ENCODE measurements around the gene TMEM272. TPM values are rescaled to one million over a fixed set of nuclear protein-coding genes. Genes with fewer than 3 reads are reported as not detected.

TMEM272 gene
- total and polyA plus RNA-seq, 9 of the 15 experiments (the other 6 are each of a cell fraction or from before 2014, with no cell fraction given): 0.04 to 0.16 (median 0.06) TPM; not detected in 2

DNA sequence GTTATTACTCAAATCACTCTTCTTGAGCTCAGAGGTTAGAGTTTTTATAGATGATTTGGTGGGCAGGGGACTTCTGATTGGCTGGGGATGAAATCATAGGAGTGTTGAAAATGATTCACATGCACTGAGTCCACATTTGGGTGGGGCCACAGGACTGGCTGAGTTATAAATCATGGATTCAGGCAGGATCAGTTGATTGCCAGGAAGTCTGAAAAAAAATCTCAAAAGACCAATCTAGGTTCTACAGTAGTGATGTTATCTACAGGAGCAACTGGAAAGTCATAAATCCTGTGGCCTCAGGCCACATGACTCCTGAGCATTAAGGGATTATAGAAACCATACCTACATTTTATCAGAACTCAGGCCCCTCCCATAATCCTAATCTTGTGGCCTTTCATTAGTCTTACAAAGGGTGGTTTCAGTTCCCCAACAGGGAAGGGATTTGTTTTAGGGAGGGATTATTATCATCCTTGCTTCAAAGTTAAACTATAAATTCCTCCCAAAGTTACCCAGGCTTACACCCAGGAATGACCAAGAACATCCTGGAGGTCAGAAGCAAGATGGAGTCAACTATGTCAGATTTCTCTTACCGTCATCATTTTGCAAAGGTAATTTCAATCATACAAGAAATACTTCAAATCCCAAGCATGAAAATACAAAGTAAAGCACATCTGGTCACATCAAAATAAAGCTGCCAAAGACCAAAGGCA lies 11.2 kb upstream of the TMEM272 start:
- FAIRE-seq: no peak
- Histone ChIP-seq H3K4me2 (ENCODE audit: insufficient read depth, low read length) (no peak overlapping the region), H3K4me3 (no peak overlapping the region), H3K4me1 (replicated peaks in 1 of 2; ENCODE audit: control insufficient read depth in 2 of 2, insufficient read depth in 2 of 2, low read length in 2 of 2) (no peaks in the 10 kb centered on the region), H3K27ac (ENCODE audit: extremely low read depth, low read depth, low read length) (no peak overlapping the region), H4K20me1 (replicated peaks; ENCODE audit: control insufficient read depth, insufficient read depth, low read length) (no peaks in the 10 kb centered on the region), H2AFZ (ENCODE audit: low read depth, low read length) (no peak overlapping the region), H3K36me3 (ENCODE audit: control insufficient read depth, insufficient read depth, low read length) (no peaks in the 10 kb centered on the region), H3K79me2 (ENCODE audit: control insufficient read depth, insufficient read depth, low read length) (no peaks in the 10 kb centered on the region), H3K27me3 (ENCODE audit: control insufficient read depth in 2 of 2, insufficient read depth in 2 of 2, low read length in 2 of 2) (no peaks in the 10 kb centered on the region), H3K9me3 (replicated peaks; ENCODE audit: control insufficient read depth, insufficient read depth, low read depth, low read length) (no peaks in the 10 kb centered on the region), H3K9me1 (ENCODE audit: control insufficient read depth, insufficient read depth, low read length) (no peaks in the 10 kb centered on the region), H3K9ac (ENCODE audit: insufficient read depth in 1 of 2, low read depth in 2 of 2, low read length in 2 of 2) (no peak overlapping the region)
- ATAC-seq: no peak
- CTCF ChIA-PET (ENCODE audit: low intra/inter-chr PET ratio): no interaction called here
- no TSS peak for BruUV-seq (replicated peaks)
- intact Hi-C loops (cut with micrococcal nuclease): no loop called here
- POLR2A ChIA-PET: no interaction called here
- 54% methylated on average over 1 of the region's 1 CpG for WGBS (ENCODE audit: insufficient coverage, low coverage, missing lambda C conversion rate)
- in situ Hi-C loops (cut with MboI): no loop called here
- DNase-seq (ENCODE audit: extremely low read depth in 1 of 4, low spot score in 3 of 4): peak in 1 of 4 experiments; percentile 3
- TF ChIP-seq SOX6 (IDR thresholded peaks at IDR 0.05) (0 out of 2 replicates have a peak, but pooled peaks have one; percentile 30), PML (IDR thresholded peaks at IDR 0.05; ENCODE audit: low read length) (no peak), ZNF644 (tag; IDR thresholded peaks at IDR 0.05; ENCODE audit: low read depth) (peak; percentile 67; the same call in 1 of the 2 replicates), EP400 (IDR thresholded peaks at IDR 0.05) (no peak), ZNF79 (CRISPR knock-in tag; IDR thresholded peaks at IDR 0.05; ENCODE audit: low read depth) (no peak), FOSL1 (tag; conservative IDR thresholded peaks at IDR 0.05) (0 out of 2 replicates have a peak, but pooled peaks have one; percentile 37), ZNF175 (CRISPR knock-in tag; IDR thresholded peaks at IDR 0.05; ENCODE audit: low read depth) (peak; percentile 56; the same call in 1 of the 2 replicates), TFAM (CRISPR knock-in tag; conservative IDR thresholded peaks at IDR 0.05) (no peak), CCNT2 (IDR thresholded peaks at IDR 0.05; ENCODE audit: borderline replicate concordance, extremely low read depth, insufficient read length, low read depth, low read length) (peak; percentile 46), ATF7 (IDR thresholded peaks at IDR 0.05) (peak; percentile 26; the same call in 1 of the 2 replicates), ZEB2 (IDR thresholded peaks at IDR 0.05) (no peak), ZSCAN32 (CRISPR knock-in tag; IDR thresholded peaks at IDR 0.05) (no peak), SMARCA4 (IDR thresholded peaks at IDR 0.05) (no peak)
- TF ChIP-seq, protein P1, sequence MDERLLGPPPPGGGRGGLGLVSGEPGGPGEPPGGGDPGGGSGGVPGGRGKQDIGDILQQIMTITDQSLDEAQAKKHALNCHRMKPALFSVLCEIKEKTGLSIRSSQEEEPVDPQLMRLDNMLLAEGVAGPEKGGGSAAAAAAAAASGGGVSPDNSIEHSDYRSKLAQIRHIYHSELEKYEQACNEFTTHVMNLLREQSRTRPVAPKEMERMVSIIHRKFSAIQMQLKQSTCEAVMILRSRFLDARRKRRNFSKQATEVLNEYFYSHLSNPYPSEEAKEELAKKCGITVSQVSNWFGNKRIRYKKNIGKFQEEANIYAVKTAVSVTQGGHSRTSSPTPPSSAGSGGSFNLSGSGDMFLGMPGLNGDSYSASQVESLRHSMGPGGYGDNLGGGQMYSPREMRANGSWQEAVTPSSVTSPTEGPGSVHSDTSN (CRISPR knock-in tag; IDR thresholded peaks at IDR 0.05; ENCODE audit: low read depth): no peak
- TF ChIP-seq, protein P1 (tag; conservative IDR thresholded peaks at IDR 0.05; ENCODE audit: low read depth): peak; percentile 71
- TF ChIP-seq, protein P2, sequence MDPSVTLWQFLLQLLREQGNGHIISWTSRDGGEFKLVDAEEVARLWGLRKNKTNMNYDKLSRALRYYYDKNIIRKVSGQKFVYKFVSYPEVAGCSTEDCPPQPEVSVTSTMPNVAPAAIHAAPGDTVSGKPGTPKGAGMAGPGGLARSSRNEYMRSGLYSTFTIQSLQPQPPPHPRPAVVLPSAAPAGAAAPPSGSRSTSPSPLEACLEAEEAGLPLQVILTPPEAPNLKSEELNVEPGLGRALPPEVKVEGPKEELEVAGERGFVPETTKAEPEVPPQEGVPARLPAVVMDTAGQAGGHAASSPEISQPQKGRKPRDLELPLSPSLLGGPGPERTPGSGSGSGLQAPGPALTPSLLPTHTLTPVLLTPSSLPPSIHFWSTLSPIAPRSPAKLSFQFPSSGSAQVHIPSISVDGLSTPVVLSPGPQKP (CRISPR knock-in tag; IDR thresholded peaks at IDR 0.05): no peak
- TF ChIP-seq, protein P3, sequence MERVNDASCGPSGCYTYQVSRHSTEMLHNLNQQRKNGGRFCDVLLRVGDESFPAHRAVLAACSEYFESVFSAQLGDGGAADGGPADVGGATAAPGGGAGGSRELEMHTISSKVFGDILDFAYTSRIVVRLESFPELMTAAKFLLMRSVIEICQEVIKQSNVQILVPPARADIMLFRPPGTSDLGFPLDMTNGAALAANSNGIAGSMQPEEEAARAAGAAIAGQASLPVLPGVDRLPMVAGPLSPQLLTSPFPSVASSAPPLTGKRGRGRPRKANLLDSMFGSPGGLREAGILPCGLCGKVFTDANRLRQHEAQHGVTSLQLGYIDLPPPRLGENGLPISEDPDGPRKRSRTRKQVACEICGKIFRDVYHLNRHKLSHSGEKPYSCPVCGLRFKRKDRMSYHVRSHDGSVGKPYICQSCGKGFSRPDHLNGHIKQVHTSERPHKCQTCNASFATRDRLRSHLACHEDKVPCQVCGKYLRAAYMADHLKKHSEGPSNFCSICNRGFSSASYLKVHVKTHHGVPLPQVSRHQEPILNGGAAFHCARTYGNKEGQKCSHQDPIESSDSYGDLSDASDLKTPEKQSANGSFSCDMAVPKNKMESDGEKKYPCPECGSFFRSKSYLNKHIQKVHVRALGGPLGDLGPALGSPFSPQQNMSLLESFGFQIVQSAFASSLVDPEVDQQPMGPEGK (CRISPR knock-in tag; IDR thresholded peaks at IDR 0.05; ENCODE audit: borderline replicate concordance): 0 out of 2 replicates have a peak, but pooled peaks have one; percentile 32
